GM19452 (cell line): Measurements from ENCODE around the gene MED17.

Experiments used
- ATAC-seq: cut with Tn5 transposase; IDR thresholded peaks from one replicate; pipeline ENCODE4 v1.9.1; 2021; ENCODE audit not compliant: unreplicated experiment

Gene MED17

DNA sequence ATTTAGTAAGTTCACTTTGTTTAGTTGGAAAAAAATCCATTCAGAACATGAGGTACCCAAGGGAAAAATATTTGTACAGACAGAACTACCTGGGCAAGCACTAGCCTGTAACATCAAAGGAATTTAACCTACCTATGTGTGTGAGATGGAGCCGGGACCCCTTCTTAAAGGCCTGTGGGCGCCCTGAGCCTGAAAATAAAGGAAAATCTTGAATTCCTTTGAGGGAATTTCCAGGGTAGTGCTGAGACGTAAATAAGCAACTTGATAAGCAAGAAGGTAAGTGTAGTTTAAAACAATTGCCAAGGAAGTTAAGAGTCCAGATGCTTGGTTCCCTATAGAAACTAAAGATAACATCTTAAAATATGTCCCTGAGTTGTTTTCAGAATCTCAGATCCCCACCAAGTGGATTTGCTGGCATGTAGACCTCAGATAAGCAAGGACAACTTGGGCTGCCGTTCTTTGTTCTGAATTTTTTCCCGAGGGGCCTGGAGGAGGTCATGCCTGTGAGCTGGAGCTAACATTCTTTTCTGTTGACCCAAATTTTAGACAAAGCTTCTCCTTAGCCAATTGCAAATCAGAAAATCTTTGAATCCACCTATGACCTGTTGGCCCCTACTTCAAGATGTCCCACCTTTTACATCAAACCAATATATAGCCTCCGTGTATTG is 31.0 kb downstream of the MED17 start:
- ATAC-seq: no peak

DNA sequence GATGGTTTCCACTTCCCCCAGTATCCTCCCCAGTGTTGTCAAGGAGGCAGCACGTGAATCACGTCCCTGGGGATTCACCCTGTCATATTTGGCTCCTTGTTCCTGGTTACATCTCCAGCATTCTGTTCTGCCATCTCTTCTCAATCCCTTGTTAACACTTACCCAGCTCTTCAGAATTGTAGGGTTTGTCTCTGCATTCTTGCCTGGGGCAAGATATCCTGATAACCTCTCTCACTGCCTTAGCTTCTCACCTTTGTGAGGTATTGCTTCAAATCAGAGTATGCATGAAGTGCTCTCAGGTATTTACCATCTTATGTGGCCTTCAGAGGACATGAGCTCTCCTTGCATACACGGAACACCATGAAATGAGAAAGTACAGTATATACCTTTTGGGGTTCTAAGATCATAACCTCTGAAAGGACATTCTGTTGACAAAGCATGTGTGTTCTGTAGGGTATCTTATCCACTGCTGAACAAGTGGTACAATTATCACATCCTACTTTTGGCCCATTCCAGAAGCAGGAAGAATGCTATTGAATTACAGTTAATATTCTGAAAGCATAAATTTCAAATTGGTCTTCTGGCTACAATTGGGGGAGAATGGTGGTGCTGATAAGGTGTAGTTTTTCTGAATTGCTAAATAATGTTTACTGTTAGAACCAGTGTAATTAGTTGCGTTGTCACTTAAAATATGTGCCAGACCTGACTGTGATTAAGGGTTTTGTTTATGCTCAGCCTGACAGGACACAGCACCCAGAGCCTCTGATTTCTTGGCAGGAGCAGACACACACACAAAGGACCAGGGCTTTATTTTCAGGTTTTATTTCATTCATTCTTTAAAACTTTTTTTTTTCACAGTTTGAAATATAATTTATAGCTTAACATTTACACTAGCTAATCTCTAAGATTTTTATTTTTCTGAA is 33.6 kb downstream of the MED17 start:
- ATAC-seq: no peak

DNA sequence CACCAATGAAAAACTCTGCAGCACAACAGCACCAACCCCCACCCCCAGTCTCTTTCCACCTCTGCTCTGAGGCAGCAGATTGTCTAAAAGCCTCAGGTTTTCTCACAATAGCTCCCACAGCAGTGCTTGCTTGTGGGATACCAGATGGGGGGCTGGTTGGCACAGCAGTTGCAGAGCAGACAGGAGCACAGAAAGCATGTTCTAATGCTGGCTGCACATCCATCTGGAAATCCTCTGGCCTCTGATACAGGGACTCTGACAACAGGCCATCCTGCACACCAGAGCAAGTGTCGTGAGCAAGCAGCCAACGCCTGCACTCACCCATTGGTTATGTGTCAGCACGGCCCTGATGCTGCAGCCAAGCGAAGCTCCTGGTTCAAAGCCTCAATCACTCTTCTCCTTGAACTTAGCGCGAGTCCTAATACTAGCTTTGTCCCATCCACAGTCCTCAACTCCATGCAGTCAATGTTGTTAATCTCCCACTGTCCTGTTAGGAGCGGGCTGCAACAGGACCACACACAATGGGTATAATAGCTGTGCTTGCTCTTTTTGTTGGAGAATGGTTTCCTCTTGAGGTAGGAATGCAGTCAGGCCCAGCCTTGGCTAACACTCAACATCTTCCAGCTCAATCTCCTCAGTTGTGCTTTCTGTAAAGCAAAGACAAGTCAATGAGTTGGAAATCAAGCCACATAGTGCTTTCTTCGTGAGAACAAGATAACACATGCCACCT is 36.0 kb downstream of the MED17 start:
- no peak for ATAC-seq

DNA sequence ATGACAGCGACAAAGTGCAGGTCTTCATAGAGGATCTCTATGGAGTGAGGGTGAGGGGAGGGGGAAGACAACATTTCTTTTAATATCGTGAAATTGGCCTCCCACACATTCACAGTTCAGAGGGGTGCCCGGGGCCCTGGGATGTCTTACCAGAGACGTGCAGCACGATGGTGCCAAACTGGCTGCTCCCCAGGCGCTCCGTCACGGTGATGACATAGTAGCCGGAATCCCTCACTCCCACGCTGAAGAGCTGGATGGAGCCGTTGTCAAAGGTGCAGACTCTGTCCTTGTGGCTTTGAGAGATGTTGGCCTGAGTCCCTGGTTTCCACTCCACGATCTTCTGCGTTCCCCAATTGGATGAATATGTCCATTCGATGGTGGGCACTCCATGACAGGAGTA is 36.8 kb downstream of the MED17 start:
- no peak for ATAC-seq

DNA sequence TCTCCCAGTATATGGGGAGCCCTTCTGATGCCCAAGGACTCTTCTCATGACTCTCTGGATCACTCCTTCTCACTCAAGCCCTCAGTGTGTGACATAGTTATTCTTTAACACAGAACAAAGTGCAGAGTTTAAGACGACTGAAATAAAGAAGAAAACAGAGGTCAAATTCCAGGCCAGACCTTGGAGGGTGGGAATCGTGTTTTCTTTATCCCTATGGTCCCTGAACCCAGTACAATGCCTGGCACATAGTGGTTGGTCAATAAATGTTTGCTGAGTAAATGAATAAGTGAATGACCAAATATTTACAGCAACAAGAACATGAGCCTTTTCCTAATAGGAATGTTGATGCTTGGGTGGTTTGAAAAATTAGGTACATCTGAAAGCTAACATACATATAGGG is 37.5 kb downstream of the MED17 start:
- no peak for ATAC-seq

DNA sequence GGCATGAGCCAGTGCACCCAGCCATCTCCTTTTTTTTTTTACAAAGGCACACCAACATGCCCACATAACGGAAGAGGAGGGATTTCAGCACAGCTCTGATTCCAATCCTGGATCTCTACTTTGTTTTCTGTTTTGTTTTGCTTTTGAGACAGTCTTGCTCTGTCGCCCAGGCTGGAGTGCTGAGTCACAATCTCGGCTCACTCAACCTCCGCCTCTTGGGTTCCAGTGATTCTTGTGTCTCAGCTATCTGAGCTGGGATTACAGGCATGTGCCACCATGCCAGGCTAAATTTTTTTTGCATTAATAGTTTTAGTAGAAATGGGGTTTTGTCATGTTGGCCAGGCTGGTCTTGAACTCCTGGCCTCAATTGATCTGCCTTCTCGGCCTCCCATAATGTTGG is 38.3 kb downstream of the MED17 start:
- ATAC-seq: no peak

DNA sequence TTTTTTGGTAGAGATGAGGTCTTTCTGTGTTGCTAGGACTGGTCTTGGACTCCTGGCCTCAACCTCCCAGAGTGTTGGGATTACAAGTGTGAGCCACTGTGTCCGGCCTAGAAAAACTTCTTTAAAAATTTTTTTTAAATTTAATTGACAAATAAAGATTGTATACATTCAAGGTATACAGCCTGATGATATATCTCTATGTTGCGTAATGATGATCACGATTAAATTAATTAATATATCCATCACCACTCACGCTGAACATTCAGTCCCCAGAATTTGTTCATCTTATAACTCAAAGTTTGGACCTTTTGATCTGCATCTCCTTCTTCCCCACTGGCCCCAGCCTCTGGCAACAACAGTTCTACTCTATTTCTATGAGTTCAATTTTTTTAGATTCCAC is 39.1 kb downstream of the MED17 start:
- ATAC-seq: no peak

DNA sequence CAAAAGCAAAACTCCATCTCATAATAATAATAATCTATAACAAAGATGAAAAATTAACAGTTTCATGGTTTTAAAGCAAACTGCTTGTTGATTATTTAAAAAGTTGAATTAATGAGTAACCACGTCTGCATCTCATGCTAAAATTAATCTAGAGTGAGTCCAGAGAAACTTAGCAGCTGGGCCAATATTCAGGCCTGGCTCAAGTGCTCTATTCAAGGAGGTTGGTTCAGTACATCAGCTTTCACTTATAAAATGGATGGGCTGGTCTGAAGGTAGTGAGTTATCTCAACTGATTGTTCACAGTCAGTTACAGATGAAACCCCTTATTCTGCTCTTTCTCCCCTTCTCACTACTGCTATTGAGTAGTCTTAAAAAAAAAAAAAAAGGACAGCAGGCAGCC is 43.3 kb downstream of the MED17 start:
- no peak for ATAC-seq

DNA sequence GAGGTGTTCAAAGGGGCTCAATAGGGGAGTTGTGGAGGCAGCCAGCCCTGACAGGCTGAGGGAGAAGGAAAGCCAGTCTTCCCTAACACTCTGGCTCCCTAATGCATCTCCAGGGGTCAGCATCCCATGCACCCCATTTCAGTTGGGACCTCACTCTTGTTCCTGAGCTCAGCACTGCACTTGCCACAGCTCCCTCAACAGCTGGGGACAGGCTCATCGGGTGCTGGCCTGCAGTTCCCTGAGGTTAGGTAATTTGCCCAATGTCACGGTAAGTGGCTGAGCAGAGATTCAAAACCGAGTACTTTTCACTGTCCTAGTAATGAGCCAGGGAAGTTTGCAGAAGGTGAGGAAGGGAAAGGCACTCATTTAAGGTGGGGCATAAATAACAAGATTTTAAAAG is 45.5 kb downstream of the MED17 start:
- ATAC-seq: no peak

DNA sequence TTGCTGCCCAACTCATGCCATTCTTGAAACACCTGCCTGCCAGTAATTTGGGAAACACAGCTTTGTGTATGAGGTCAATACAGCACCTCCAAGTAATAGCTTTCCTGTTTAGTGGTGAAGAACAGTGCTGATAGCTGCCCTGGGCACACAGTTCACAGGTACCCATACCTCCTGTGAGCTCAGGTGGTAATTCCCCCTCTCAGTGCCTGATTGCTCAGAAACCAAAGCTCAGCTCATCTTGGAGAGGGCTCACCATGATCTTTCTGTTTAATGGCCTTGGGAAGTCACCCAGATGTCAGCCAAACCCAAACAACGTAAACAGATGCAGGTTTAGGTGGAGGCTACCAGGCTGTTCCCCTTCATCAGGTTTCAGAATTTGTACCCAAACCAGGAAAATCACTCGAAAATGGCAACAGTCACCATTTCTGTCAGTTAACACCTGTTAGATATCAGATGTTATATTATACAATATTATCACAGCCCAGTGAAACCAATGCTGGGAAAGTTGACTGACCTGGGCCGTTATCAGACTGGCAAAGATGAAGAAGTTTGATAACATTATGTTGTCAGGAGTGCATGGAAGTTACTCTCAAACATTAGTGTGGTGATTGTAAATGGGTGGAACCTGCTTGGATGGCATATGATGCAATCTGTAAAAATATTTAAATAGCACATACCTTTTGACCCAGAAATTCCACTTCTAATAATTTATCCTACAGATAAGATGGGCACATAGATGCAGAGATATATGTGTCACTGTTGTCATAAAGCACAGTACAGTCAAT is 47.5 kb downstream of the MED17 start:
- no peak for ATAC-seq

DNA sequence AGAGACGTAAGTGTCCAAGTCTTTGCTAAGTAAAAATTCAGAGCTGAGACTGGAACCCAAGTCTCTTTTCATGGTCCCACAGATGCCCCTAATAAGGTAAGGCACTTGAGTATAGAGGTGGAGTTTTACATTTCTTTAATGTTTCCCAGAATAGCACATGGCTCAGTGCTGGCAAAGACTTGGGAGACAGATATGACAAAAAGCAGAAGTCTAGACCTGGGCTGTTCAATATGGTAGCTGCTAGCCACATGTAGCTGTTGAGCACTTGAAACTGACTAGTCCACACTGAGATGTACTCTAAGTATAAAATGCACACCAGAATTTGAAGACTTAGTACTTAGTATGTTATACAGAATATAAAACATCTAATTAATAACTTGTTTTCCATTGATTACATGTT is 48.7 kb downstream of the MED17 start:
- ATAC-seq: no peak

DNA sequence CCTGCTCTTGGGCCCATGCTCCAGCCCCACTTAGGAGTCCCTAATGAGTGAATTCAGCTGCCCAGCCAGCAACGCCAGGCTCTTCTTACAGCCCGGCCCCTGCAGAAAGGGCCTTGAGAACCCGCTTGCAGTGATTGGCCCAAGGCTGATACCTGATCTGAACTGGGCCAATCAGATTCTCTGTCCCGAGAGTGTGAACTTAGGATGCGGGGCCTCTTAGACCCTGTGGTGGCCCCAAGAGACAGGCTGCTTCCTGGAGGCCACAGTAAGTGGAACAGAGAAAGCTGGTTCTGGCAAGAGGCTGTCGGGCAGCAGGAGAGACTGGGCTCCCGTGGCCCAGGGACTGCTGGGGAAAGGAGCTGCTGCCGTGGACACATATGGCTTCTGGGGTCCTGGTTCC is 54.9 kb downstream of the MED17 start:
- no peak for ATAC-seq

DNA sequence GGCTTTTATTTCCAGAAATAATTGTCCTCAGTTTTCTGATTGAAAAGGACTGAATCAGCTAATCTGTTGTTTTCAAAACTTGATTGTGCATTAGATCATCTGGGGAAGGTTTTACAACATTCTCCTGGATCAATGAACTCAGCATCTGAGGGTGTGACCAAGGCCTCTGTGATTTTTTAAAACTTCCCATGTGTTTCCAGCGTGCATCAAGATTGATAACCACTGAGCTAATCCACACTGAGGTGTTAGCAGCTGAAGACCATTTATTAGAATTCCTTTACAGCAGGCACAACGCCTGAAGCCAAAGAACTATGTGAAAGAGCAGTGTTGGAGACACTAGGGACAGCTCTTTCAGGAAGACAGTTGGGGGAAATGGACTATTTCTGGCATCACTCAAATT is 56.1 kb downstream of the MED17 start:
- no peak for ATAC-seq

DNA sequence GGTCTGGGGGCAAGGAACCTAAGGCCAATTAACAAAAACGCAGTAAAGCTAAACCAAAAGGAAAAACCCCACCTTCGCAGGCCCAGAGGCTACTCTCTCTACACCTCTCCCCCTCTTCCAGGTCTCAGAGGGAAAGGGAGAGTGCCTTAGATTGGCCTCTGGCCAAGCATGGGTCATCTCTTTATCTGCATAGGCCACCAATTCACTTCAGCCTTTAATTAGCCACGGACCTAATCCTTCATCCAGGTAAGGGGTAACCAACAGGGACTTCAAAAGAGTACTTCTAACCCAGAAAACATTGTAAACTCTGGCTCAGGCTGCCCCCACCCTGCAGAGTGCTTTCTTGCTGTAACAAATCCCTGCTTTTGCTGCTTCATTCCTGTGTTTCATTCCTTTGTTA is 56.9 kb downstream of the MED17 start:
- no peak for ATAC-seq

DNA sequence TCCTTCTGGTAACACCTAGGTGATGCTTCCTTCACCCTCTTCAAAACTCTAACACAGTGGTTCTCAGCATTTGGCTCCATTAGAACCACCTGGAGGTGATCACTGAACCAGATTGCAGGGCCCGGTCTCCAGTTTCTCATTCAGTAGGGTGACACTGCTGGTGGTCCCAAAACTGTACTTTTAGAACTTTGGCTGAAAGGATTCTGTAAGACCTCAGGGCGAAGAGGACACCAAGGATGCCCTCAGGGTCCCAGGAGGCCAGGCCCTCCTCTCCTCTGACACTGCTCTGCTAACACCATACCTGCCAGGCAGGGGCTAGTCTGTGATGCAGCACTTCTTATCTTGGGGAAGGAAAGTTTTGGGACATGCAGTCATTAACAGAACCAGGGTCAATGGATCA is 57.4 kb downstream of the MED17 start:
- ATAC-seq: no peak

DNA sequence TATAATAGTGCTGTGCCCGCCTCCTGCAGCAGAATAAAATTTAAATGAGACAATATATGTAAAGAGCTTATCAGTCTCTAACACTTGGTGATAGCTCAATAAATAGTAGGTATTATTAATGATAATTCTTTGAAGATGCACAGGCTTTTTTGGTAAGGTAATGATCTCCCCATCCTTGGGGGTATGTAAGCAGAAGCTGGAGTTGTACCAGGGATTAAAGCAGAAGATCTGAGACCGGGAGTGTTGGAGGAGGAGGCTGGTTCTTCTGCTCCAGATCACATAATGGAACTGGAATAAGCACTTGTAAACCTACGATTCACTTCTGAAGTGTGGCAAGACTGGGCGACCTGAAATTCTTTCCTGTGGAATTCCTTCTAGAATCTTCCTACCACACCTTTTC is 58.0 kb downstream of the MED17 start:
- no peak for ATAC-seq

DNA sequence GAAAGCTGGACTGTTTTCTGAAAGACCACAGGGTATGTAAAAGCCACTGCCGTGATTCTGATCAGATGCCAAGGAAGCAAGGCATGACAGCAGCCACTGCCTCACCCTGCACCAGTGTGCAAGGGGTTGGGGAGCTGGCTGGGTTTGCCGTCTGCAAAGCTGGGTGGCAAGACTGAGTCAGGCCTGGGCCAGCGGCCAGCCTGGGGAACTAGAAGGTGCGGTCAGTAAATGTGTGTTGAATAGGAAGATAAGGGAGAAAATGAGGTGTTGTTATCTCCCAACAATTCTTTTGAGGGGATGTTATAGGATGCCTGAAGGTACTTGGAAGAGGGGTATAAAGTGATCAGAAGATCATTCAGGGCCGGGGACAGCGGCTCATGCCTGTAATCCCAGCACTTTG is 58.4 kb downstream of the MED17 start:
- ATAC-seq: no peak

DNA sequence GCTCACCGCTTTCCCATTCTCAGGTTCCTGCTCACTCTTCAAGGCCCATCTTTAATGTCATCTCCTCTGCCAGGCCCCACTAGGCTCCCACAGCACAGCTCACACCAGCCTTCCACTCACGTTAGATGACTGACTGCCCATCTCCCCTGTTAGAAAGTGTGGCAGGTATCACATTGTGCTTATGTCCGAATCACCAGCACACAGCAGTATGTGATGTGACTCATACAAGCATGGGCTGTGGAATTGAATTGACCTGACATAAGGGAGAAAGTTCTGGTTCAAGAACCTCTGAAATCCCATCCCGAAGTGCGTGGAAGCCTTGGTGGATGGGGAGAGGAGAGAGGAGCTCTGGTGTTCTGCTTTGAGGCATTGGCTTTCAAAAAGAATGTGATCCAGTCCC is 59.8 kb downstream of the MED17 start:
- ATAC-seq: no peak

DNA sequence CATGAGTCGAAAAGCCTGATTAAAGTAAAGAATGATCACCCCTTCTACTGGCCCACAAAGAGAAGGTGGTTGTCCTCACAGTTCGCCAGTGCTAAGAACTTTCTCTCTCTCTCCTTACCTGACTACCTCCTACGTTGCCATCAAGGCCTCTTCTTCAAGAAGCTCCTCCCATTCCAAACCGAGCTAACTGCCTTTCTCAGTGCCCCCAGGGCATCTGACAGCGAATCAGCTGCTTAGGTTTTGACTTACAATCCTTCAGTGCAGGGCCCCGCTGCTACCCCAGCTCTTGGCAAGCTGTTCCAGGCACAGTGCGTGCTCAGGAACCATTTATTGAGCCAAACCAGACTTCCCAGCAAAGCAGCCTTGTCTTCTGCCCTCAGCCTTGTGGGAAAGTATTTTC is 60.5 kb downstream of the MED17 start:
- ATAC-seq: no peak

DNA sequence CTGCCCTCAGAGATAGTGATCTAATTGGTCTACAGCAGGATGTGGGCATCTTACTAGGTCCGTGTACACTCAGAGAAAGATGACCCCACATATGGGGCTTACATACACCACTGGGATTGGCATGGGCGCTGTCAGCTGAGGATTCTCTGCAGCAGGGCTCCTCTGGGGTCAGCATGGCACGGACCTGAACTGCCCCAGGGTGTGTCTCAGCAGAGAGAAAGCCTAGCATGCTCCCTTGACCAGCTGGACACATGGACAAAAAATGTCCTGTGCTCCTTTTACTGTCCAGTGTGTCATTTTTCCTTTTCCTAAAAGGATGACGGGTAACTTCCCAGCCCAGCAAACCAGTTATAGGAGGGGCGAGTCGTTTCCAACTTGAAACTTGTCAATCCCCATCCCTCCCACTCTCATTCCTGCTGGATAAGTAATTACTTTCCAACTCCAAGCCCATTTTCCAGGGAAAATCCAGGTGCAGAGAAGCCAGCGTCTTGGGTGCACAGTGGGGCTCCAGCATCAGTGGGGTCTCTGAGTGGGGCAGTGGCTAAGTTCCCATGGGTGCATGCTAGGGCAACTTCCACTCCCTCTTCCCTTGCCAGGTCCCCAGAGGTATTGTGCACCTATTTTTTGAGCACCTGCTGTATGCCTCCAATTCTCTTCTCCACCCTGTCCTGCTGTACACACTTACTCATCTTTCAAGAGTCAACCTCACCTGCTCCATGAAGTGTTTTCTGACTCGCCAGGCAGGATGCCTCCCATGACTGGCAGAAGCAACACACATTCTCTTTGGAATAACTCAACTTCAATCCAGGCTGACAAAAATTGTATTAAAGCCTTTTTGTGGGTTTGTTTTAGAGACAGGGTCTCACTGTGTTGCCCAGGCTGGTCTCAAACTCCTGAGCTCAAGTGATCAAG is 61.4 kb downstream of the MED17 start:
- no peak for ATAC-seq
